NT2/D1 (cell line): ENCODE data around the gene CYB561.

Source experiments
- SUZ12 ChIP-seq: IDR thresholded peaks from 2 replicates; pipeline ENCODE4 v1.6.1; 2011; ENCODE audit not compliant: insufficient read length, insufficient read depth; ENCODE audit errors: extremely low read depth
- YY1 ChIP-seq: IDR thresholded peaks from 2 replicates; pipeline ENCODE4 v1.6.1; 2011; ENCODE audit not compliant: insufficient read length, insufficient read depth

DNA sequence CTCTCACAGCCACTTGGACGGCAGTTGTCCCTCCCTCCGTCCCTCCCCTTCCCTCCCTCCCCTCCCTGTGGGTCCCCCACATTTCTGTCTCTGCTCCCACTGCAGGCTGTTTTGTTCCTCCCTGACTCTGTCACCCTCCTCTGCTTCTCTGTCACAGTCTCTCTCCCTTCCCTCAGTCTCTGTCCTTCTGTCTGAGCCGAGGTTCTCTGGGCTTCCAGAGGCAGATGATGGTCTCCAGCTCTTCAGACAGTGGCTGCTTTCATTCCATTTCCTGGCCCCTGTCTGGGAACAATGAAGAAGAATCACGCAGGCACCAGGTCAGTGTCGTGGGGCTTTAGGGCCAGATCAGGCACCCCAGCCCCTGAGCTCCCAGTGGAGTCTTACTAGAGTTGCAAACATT lies 8.8 kb upstream of the CYB561 start:
- no peak for TF ChIP-seq YY1
- TF ChIP-seq SUZ12 = no peak
